PFSK-1 (cell line): Measurements from ENCODE around the gene EGFLAM.

Experiments used
- FOXP2 ChIP-seq: optimal IDR thresholded peaks from 2 replicates; pipeline ENCODE3; 2011; ENCODE audit warnings: borderline replicate concordance, control low read depth, inconsistent platforms; ENCODE audit not compliant: insufficient read depth; ENCODE audit errors: extremely low read length, extremely low read depth
- POLR2AphosphoS5 ChIP-seq: IDR thresholded peaks from 2 replicates; pipeline ENCODE4 v1.6.1; 2012; ENCODE audit warnings: low read depth, mild to moderate bottlenecking, control low read depth, low read length, moderate library complexity
- SIN3A ChIP-seq: IDR thresholded peaks from 2 replicates; pipeline ENCODE4 v1.6.1; 2012; ENCODE audit warnings: mild to moderate bottlenecking, low read length, moderate library complexity, borderline replicate concordance; ENCODE audit not compliant: insufficient read depth
- TAF1 ChIP-seq: IDR thresholded peaks from 2 replicates; pipeline ENCODE4 v1.6.1; 2012; ENCODE audit warnings: low read length, control low read depth, borderline replicate concordance; ENCODE audit not compliant: insufficient read depth
- TF ChIP-seq, protein P1 (sequence below), 2 experiments: IDR thresholded peaks; 2 replicates each; pipeline versions ENCODE4 v1.6.1 to v1.8.0; 2011 to 2012; ENCODE audit warnings: low read depth in 2 of 2, low read length in 2 of 2, control low read depth in 1 of 2, inconsistent platforms in 1 of 2, mild to moderate bottlenecking in 1 of 2, moderate library complexity in 1 of 2; ENCODE audit not compliant: insufficient read depth in 1 of 2

DNA sequence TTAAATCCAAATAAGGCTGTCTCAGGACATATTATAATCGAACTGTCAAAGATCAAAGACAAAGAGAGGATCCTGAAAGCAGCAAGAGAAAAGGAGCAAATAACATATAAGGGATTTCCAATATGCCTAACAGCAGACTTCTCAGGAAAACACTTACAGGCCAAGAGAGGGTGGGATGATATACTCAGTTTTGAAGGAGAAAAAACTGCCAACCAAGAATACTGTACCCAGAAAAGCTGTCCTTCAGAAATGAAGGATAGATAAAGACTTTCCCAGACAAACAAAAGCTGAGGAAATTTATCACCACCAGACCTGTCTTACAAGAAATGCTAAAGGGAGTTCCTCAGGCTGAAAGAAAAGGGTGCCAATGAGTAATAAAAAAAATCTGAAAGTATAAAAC is 16.0 kb downstream of the EGFLAM start:
- TF ChIP-seq POLR2AphosphoS5 (no peak), TAF1 (no peak), SIN3A (no peak), FOXP2 (no peak)
- TF ChIP-seq, protein P1, sequence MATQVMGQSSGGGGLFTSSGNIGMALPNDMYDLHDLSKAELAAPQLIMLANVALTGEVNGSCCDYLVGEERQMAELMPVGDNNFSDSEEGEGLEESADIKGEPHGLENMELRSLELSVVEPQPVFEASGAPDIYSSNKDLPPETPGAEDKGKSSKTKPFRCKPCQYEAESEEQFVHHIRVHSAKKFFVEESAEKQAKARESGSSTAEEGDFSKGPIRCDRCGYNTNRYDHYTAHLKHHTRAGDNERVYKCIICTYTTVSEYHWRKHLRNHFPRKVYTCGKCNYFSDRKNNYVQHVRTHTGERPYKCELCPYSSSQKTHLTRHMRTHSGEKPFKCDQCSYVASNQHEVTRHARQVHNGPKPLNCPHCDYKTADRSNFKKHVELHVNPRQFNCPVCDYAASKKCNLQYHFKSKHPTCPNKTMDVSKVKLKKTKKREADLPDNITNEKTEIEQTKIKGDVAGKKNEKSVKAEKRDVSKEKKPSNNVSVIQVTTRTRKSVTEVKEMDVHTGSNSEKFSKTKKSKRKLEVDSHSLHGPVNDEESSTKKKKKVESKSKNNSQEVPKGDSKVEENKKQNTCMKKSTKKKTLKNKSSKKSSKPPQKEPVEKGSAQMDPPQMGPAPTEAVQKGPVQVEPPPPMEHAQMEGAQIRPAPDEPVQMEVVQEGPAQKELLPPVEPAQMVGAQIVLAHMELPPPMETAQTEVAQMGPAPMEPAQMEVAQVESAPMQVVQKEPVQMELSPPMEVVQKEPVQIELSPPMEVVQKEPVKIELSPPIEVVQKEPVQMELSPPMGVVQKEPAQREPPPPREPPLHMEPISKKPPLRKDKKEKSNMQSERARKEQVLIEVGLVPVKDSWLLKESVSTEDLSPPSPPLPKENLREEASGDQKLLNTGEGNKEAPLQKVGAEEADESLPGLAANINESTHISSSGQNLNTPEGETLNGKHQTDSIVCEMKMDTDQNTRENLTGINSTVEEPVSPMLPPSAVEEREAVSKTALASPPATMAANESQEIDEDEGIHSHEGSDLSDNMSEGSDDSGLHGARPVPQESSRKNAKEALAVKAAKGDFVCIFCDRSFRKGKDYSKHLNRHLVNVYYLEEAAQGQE (IDR thresholded peaks at IDR 0.05; ENCODE audit: insufficient read depth in 1 of 2, low read depth in 2 of 2, low read length in 2 of 2) = no peak
